GM19467 (cell line): ENCODE results near the gene CHP2.
"Not testable (repeated sequence)": the region's sequence is repeated elsewhere in the genome, so short reads cannot be mapped to it uniquely, and the experiment has no call there.

Experiments used
- ATAC-seq: cut with Tn5 transposase; IDR thresholded peaks from one replicate; pipeline ENCODE4 v1.9.1; 2021; ENCODE audit warnings: mild to moderate bottlenecking, moderate library complexity; ENCODE audit not compliant: unreplicated experiment

The CHP2 gene

GRCh38 chr16:23742766-23743165, 12.1 kb upstream of the CHP2 start:
- ATAC-seq: no peak

- ATAC-seq: no peak
Observed at GRCh38 chr16:23745263-23745662, 9.6 kb upstream of the CHP2 start.

GRCh38 chr16:23748630-23749029, 6.2 kb upstream of the CHP2 start:
- ATAC-seq: no peak

GRCh38 chr16:23751053-23751452, 3.8 kb upstream of the CHP2 start:
- not testable (repeated sequence) for ATAC-seq

DNA sequence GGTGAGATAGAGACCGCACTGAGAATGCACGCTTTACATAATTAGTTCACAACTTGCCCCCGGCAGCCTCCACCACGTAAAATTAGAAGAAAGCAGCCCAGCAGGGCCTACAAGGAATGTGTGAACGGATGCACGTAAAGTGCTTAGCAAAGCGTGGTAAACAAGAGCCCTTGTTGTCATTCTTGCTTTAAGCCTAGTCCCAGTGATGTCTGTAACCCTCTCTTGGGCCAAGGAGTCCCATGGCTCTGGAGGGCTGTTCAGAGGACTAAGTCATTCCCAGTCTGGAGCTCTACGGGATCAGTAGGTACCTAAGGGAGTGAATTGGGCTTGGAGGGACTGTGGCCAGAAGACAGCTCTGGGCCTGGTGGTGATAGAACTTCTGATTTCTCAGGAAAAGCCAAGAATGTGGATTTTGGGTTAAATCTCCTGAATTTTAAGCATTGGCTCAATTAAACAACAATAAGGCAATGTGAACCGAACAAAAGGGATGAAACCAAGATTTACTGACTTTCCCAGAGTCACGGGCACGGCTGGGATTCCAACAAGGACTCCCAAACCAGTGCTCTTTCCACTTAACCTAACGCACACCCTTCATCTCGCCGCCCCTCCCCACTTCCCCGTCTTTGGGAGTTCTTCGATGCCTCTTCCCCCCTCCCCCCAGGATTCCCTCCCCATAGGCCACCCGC, 775 bp upstream of the CHP2 start:
- no peak for ATAC-seq

DNA sequence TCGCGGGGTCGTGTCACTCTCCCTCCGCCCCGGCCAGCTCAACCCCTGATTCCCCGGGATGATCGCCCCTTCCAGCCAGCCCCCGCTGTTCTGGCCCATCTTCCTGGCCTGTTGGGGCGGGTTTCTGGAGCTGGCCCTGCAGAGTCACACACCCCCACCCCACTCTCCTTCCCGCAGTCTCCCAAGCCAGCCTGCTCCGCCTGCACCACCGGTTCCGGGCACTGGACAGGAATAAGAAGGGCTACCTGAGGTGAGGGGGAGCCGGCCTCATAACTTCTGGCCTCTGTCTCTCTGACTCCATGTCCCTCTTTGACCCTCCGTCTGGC, 621 bp downstream of the CHP2 start:
- ATAC-seq: no peak

DNA sequence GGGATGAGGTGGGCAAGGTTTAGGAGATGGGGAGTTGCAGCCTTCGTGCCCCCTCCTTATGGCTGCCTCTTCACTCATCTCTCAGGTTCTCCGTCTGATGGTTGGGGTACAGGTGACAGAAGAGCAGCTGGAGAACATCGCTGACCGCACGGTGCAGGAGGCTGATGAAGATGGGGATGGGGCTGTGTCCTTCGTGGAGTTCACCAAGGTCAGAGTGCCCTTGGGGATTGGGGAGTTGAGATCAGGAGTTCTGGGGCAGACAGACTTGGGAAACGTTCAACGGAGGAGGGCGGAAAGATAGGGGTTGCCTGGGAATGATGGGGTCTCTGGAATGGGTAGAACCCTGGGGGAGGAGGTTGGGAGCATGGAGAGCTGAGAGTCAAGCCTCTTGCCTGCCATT, 2.3 kb downstream of the CHP2 start:
- ATAC-seq: no peak

GRCh38 chr16:23757937-23758619, 3.3 kb downstream of the CHP2 start:
- ATAC-seq: no peak

DNA sequence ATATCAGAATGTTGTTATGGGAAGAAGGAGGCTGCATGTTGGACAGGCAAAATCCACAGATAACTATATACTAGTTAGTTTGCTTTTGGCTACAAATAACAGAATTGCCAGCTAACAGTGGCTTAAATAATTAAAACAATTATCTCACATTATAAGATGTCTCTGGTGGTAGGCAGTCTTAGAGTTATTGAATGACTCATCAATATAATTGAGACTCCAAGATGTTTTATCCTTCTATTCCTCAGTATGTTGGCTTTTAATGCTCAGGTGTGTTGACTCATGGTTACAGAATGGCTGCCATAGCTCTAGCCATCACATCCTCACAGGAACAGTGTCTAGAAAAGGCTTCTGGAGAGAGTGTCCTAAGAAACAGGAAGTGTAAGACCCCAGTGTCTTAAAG, 11.1 kb downstream of the CHP2 start:
- no peak for ATAC-seq

DNA sequence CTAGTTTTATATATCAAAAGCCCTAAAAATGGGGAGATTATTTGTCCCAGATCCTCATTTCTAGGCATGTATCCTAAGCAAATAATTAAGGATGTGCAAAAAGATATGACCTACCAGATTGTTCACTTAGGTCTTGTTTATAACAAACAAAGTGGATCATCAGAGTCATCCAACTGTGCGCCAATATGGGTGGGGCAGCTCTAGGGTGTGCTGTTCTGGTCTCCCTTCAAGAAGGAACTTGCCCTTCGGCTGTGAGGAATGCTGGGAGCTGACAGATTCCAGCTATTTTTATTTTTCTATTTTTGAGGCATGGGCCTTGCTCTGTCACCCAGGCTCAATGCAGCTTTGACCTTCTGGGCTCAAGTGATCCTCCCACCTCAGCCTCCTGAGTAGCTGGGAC, 13.8 kb downstream of the CHP2 start:
- no peak for ATAC-seq

GRCh38 chr16:23771027-23771426, 16.2 kb downstream of the CHP2 start:
- ATAC-seq: no peak

DNA sequence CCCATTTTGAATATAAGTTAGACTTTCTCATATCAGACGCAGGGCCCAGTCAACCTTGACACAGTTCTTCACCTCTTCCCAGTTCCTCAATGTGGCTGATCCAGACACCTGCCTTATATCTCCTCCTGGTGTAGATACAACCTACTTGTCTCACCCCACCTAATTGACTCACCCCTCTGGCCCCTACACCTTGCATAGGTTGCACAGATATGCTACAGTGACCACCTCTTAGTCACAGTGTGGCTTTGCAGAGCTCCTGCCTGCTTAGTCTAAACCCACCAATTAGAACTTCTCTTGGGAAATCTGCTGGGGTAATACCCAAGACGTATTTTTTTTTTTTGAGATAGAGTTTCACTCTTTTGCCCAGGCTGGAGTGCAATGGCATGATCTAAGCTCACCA, 16.8 kb downstream of the CHP2 start:
- ATAC-seq: no peak

- no peak for ATAC-seq
Observed at GRCh38 chr16:23773339-23773738, 18.5 kb downstream of the CHP2 start.

DNA sequence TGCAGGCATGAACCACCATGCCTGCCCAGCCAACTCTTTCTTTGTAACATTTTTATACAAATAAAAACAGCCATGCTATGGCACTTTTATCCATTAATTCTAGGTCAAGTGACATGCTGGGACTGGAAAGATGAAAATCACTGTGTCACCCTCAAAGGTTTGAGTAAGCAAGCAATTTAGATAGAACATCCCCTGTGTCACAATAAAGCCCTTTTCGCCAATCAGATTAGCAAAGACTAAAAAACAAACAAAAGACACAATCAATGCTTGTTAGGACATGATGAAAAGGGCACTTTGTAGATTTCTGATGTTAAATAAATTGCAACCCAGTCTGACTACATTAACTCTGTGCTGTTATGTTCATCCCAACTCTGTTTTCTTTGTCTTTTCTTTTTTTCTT, 26.4 kb downstream of the CHP2 start:
- ATAC-seq: no peak

DNA sequence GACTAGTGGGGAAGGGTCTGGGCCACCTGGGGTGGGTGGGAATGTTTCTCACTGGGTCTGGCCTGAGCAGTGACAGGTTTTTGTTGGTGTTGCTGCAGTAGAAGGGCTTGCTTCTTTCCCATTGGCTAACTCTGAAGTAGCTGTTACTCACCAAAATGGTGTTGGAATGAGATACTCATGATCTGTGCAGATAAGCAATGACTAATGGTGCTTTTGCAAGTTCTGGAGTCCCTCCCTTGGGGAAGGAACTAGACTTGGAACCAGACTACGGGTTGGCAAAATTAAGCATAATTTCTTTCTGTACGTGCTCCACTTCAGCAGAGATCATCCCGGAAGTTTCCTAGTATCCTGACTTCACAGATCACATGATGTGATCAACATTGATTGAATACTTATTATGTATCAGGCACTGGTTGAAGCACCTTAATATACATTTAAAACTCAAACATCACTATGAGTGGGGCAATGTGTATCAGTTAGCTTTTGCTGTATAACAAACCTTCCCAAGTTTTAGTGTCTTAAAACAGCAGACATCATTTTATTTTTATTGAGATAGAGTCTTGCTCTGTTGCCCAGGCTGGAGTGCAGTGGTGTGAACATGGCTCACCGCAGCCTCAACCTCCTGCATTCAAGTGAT, 30.1 kb downstream of the CHP2 start:
- no peak for ATAC-seq

DNA sequence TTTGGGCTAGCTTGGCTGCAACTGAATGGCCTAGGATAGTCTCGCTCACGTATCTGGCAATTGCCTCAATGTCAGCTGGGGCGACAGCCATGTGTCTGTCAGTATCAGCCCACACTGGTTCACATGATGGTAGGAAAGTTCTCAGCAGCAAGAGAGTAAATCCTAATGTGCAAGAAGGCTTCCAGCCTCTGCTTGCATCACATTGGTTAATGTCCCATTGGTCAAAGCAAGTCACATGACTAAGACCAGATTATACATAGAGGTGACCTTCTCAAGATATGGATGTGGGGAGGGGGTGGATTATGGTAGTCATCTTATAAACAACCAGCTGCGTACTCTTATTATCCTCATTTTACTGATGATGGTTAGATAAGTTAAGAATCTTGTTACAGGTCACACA, 31.0 kb downstream of the CHP2 start:
- ATAC-seq: no peak

- no peak for ATAC-seq
Observed at GRCh38 chr16:23786964-23787561, 32.2 kb downstream of the CHP2 start.

DNA sequence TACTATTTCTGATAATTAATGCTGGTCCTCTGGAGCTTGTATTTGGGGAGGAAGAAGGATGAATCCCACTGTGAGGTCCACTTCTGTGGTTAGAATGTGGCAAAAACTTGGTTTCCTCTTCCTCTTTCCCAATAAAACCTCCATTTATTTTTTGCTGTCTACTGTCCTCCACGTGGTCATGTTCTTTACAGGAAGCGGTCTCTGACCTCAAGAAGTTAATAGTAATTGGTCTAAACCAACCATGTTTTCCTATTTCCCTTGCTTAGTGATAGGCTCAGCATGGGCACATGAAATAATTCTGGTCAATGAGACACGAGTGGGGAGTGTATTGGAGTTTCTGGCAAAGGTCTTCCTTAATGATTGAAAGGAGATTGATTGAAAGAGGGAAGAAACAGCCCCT, 33.9 kb downstream of the CHP2 start:
- no peak for ATAC-seq

- ATAC-seq: no peak
Observed at GRCh38 chr16:23795378-23795777, 40.6 kb downstream of the CHP2 start.

- no peak for ATAC-seq
Observed at GRCh38 chr16:23796941-23797340, 42.1 kb downstream of the CHP2 start.

GRCh38 chr16:23801378-23801777, 46.6 kb downstream of the CHP2 start:
- ATAC-seq: no peak

- no peak for ATAC-seq
Observed at GRCh38 chr16:23802776-23803175, 48.0 kb downstream of the CHP2 start.
